ENCODE results near the gene SNX6. TPM values are rescaled to one million over a fixed set of nuclear protein-coding genes. Genes with fewer than 3 reads are reported as not detected.

Gene SNX6
- total and polyA plus RNA-seq, 2 experiments from 2014 or later = 59.9 to 207 TPM

DNA sequence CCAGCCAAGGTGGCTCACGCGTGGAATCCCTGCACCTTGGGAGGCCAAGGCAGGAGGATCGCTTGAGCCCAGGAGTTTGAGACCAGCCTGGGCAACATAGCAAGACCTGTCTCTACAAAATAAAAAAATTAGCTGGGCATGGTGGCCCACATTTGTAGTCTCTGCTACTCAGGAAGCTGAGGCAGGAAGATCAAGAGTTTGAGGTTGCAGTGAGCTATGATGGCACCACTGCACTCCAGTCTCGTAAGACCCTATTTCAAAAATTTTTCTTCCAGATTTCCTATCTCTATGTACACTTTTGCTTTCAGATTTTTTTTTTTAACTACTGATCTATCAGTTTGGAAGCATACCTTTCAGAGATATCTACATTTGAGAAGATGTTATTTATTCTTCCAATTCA, 15.3 kb downstream of the SNX6 start:
- Histone ChIP-seq H3K4me1 (ENCODE audit: insufficient read depth) (no peaks in the 10 kb centered on the region), H3K27me3 (no peaks in the 10 kb centered on the region), H2AFZ (no peak overlapping the region), H3K79me2 (peaks cover 19% of the 10 kb centered on the region), H3K9me3 (ENCODE audit: low read depth) (no peaks in the 10 kb centered on the region), H3K4me3 (no peak overlapping the region), H3K9me2 (replicated peaks; ENCODE audit: insufficient read depth) (no peaks in the 10 kb centered on the region), H4K20me1 (ENCODE audit: insufficient read depth, poor library complexity, severe bottlenecking) (peaks cover 4% of the 10 kb centered on the region), H3K4me2 (no peak overlapping the region), H3K27ac (no peak overlapping the region), H3K36me3 (replicated peaks; ENCODE audit: insufficient read depth, low read depth) (no peaks in the 10 kb centered on the region)
- over 99% methylated on average over 4 of the region's 4 CpGs for WGBS (ENCODE audit: low lambda C conversion rate, missing lambda C conversion rate)
- no peak for DNase-seq (ENCODE audit: low spot score)
- no peak for TF ChIP-seq EZH2 (IDR thresholded peaks at IDR 0.05; ENCODE audit: borderline replicate concordance)
- no peak for TF ChIP-seq EZH2phosphoT487 (IDR thresholded peaks at IDR 0.05; ENCODE audit: low read depth, severe bottlenecking, unreplicated experiment)
- TF ChIP-seq, protein P1, sequence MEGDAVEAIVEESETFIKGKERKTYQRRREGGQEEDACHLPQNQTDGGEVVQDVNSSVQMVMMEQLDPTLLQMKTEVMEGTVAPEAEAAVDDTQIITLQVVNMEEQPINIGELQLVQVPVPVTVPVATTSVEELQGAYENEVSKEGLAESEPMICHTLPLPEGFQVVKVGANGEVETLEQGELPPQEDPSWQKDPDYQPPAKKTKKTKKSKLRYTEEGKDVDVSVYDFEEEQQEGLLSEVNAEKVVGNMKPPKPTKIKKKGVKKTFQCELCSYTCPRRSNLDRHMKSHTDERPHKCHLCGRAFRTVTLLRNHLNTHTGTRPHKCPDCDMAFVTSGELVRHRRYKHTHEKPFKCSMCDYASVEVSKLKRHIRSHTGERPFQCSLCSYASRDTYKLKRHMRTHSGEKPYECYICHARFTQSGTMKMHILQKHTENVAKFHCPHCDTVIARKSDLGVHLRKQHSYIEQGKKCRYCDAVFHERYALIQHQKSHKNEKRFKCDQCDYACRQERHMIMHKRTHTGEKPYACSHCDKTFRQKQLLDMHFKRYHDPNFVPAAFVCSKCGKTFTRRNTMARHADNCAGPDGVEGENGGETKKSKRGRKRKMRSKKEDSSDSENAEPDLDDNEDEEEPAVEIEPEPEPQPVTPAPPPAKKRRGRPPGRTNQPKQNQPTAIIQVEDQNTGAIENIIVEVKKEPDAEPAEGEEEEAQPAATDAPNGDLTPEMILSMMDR (IDR thresholded peaks at IDR 0.05; ENCODE audit: poor library complexity) = no peak

DNA sequence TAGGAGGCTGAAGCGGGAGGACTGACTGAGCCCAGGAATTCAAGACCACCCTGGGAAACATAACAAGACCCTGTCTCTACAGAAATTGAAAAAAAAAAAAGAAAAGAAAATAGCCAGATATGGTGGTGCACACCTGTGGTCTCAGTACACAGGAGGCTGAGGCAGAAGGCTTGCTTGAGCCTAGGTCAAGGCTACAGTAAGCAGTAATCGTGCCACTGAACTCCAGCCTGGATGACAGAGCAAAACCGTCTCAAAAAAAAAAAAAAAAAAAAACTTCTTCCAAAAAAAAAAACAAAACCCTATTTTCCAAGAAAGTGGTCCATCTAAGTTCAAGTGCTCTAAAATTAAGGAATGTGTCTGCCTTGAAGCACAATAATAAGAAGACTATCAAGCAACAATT, 19.8 kb downstream of the SNX6 start:
- no peaks in the 10 kb centered on the region for H3K9me3 ChIP-seq (ENCODE audit: low read depth)
- no peak for DNase-seq (ENCODE audit: low spot score)
- H4K20me1 ChIP-seq (ENCODE audit: insufficient read depth, poor library complexity, severe bottlenecking) = no peaks in the 10 kb centered on the region
- no peak overlapping the region for H3K4me2 ChIP-seq
- no peaks in the 10 kb centered on the region for H3K9me2 ChIP-seq (replicated peaks; ENCODE audit: insufficient read depth)
- H3K4me3 ChIP-seq = no peak overlapping the region
- peaks cover 2% of the 10 kb centered on the region for H3K79me2 ChIP-seq
- no peak overlapping the region for H3K27ac ChIP-seq
- H3K36me3 ChIP-seq (replicated peaks; ENCODE audit: insufficient read depth, low read depth) = peaks cover 3% of the 10 kb centered on the region
- 97% methylated on average over 3 of the region's 3 CpGs for WGBS (ENCODE audit: low lambda C conversion rate, missing lambda C conversion rate)
- no peaks in the 10 kb centered on the region for H3K27me3 ChIP-seq
- no peak overlapping the region for H2AFZ ChIP-seq
- TF ChIP-seq, protein P1 (IDR thresholded peaks at IDR 0.05; ENCODE audit: poor library complexity) = no peak
- TF ChIP-seq EZH2phosphoT487 (IDR thresholded peaks at IDR 0.05; ENCODE audit: low read depth, severe bottlenecking, unreplicated experiment) = no peak
- no peak for TF ChIP-seq EZH2 (IDR thresholded peaks at IDR 0.05; ENCODE audit: borderline replicate concordance)
- H3K4me1 ChIP-seq (ENCODE audit: insufficient read depth) = no peaks in the 10 kb centered on the region

DNA sequence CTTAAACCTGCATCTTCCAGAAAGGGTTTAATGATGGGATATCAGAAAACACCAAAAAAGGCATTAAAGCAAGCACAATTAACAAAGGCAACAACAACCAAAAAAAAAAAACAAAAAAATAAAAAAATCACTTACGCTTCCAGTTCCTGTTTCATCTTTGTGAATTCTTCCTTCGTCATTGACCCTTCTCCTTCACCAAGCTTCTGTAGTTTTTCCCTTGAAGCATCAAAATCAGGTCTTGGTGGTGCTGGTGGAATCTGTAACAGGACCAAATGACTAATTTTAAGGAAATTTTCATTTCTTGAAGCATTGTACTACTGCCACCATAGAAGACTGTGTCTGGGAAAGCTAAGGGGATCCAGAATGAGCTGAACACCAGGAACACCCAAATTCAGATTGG, 24.5 kb downstream of the SNX6 start:
- Histone ChIP-seq H3K4me3 (no peak overlapping the region), H3K27me3 (no peaks in the 10 kb centered on the region), H4K20me1 (ENCODE audit: insufficient read depth, poor library complexity, severe bottlenecking) (no peaks in the 10 kb centered on the region), H3K36me3 (replicated peaks; ENCODE audit: insufficient read depth, low read depth) (peaks cover 3% of the 10 kb centered on the region), H2AFZ (no peak overlapping the region), H3K27ac (no peak overlapping the region), H3K4me1 (ENCODE audit: insufficient read depth) (no peaks in the 10 kb centered on the region), H3K9me2 (replicated peaks; ENCODE audit: insufficient read depth) (no peaks in the 10 kb centered on the region), H3K79me2 (peaks cover 2% of the 10 kb centered on the region), H3K9me3 (ENCODE audit: low read depth) (no peaks in the 10 kb centered on the region), H3K4me2 (no peak overlapping the region)
- TF ChIP-seq, protein P1 (IDR thresholded peaks at IDR 0.05; ENCODE audit: poor library complexity) = no peak
- TF ChIP-seq EZH2 (IDR thresholded peaks at IDR 0.05; ENCODE audit: borderline replicate concordance) (no peak), EZH2phosphoT487 (IDR thresholded peaks at IDR 0.05; ENCODE audit: low read depth, severe bottlenecking, unreplicated experiment) (no peak)
- 98% methylated on average over 2 of the region's 2 CpGs for WGBS (ENCODE audit: low lambda C conversion rate, missing lambda C conversion rate)
- DNase-seq (ENCODE audit: low spot score) = no peak

DNA sequence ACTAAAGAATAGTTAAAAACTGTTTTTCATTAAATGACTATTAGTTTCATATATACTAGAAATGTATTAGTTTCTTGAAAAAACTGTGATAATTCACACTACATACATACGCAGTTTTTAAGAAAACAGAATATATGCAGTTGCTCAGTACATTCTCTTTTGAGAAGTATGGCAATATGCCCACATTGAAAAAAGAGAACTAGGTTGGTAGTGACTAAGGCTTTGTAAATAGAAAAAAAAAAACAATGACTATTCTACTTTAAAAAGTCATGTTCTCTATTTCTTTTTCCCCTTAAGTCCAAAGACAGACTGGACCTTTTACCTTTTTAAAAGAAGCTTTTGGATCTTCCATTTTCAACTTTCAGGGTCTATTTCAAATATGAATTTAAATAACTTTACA, 25.0 kb downstream of the SNX6 start:
- WGBS (ENCODE audit: low lambda C conversion rate, missing lambda C conversion rate) = 98% methylated on average over 1 of the region's 1 CpG

More for the DNA sequence above, 25.0 kb downstream of the SNX6 start:
- H3K9me3 ChIP-seq (ENCODE audit: low read depth) = no peaks in the 10 kb centered on the region
- H4K20me1 ChIP-seq (ENCODE audit: insufficient read depth, poor library complexity, severe bottlenecking) = no peaks in the 10 kb centered on the region
- H3K4me2 ChIP-seq = no peak overlapping the region
- H3K9me2 ChIP-seq (replicated peaks; ENCODE audit: insufficient read depth) = no peaks in the 10 kb centered on the region
- peaks cover 2% of the 10 kb centered on the region for H3K79me2 ChIP-seq
- no peak for TF ChIP-seq EZH2 (IDR thresholded peaks at IDR 0.05; ENCODE audit: borderline replicate concordance)
- TF ChIP-seq, protein P1 (IDR thresholded peaks at IDR 0.05; ENCODE audit: poor library complexity) = no peak
- no peak for TF ChIP-seq EZH2phosphoT487 (IDR thresholded peaks at IDR 0.05; ENCODE audit: low read depth, severe bottlenecking, unreplicated experiment)
- DNase-seq (ENCODE audit: low spot score) = no peak
- peaks cover 3% of the 10 kb centered on the region for H3K36me3 ChIP-seq (replicated peaks; ENCODE audit: insufficient read depth, low read depth)
- no peak overlapping the region for H2AFZ ChIP-seq
- H3K27ac ChIP-seq = no peak overlapping the region
- no peaks in the 10 kb centered on the region for H3K27me3 ChIP-seq
- no peaks in the 10 kb centered on the region for H3K4me1 ChIP-seq (ENCODE audit: insufficient read depth)
- no peak overlapping the region for H3K4me3 ChIP-seq
